HCT116 (cell line): ENCODE results near the gene ENOX1.

Source experiments
- ATF3 ChIP-seq: IDR thresholded peaks from 2 replicates; pipeline ENCODE4 v1.6.1; 2012
- CEBPB ChIP-seq: IDR thresholded peaks from 2 replicates; pipeline ENCODE4 v1.6.1; 2012; ENCODE audit warnings: low read depth
- CTCF ChIP-seq, 3 experiments: fragments of 200-600 bp in 1 of 3; sonication (generic) in 1 of 3; IDR thresholded peaks in 2 of 3; conservative IDR thresholded peaks in 1 of 3; 2 replicates each; pipeline ENCODE4 v1.5.1; 2012 to 2017; ENCODE audit warnings: low read depth in 2 of 3, low read length in 2 of 3, antibody characterized with exemption in 1 of 3, borderline replicate concordance in 1 of 3, control low read depth in 1 of 3, mild to moderate bottlenecking in 1 of 3, mixed read lengths in 1 of 3, mixed run types in 1 of 3, moderate library complexity in 1 of 3; ENCODE audit not compliant: insufficient read depth in 1 of 3
- EZH2 ChIP-seq: fragments of 200-600 bp; sonication (generic); IDR thresholded peaks from 2 replicates; pipeline ENCODE4 v1.6.1; 2017; ENCODE audit warnings: antibody characterized with exemption, mixed run types
- EZH2phosphoT487 ChIP-seq: fragments of 200-600 bp; IDR thresholded peaks from 2 replicates; pipeline ENCODE4 v1.6.1; 2018; ENCODE audit warnings: antibody characterized with exemption, borderline replicate concordance
- JUND ChIP-seq: IDR thresholded peaks from 2 replicates; pipeline ENCODE4 v1.6.1; 2012
- POLR2A ChIP-seq: IDR thresholded peaks from 2 replicates; pipeline ENCODE4 v1.7.0; 2011; ENCODE audit warnings: borderline replicate concordance; ENCODE audit not compliant: insufficient read depth, insufficient read length; ENCODE audit errors: extremely low read depth
- POLR2AphosphoS5 ChIP-seq: IDR thresholded peaks from 2 replicates; pipeline ENCODE4 v1.6.1; 2011; ENCODE audit warnings: mild to moderate bottlenecking, low read depth, low read length, moderate library complexity
- RAD21 ChIP-seq: IDR thresholded peaks from 2 replicates; pipeline ENCODE4 v1.6.1; 2012; ENCODE audit warnings: low read depth, mild to moderate bottlenecking
- SRF ChIP-seq: IDR thresholded peaks from 2 replicates; pipeline ENCODE4 v1.6.1; 2012; ENCODE audit warnings: low read depth
- TCF7L2 ChIP-seq: IDR thresholded peaks from 2 replicates; pipeline ENCODE4 v1.7.0; 2011; ENCODE audit warnings: borderline replicate concordance, inconsistent platforms; ENCODE audit not compliant: insufficient read depth, insufficient read length; ENCODE audit errors: extremely low read depth

- TF ChIP-seq POLR2A (no peak), EZH2phosphoT487 (no peak), SRF (no peak), EZH2 (no peak), CEBPB (no peak), POLR2AphosphoS5 (no peak), CTCF (IDR thresholded peaks at IDR 0.05 in 2 of 3, conservative IDR thresholded peaks at IDR 0.05 in 1 of 3; ENCODE audit: borderline replicate concordance in 1 of 3, insufficient read depth in 1 of 3, low read depth in 2 of 3, low read length in 2 of 3) (no peak), TCF7L2 (no peak), ATF3 (no peak), JUND (no peak), RAD21 (no peak)
Observed at GRCh38 chr13:43363156-43363953, 423.4 kb downstream of the ENOX1 start.
